HepG2 (cell line): ENCODE measurements around the gene RSKR. TPM values are rescaled to one million over a fixed set of nuclear protein-coding genes. Genes with fewer than 3 reads are reported as not detected.

Experiments
- ATF2 ChIP-seq: sonication (generic); formaldehyde crosslinking; IDR thresholded peaks from 2 replicates; pipeline ENCODE4 v1.4.0; 2020; ENCODE audit warnings: missing genetic modification reagents
- CBX5 ChIP-seq: sonication (generic); formaldehyde crosslinking; IDR thresholded peaks from 2 replicates; pipeline ENCODE4 v1.4.0; 2020; ENCODE audit warnings: missing genetic modification reagents, borderline replicate concordance
- GATA4 ChIP-seq: sonication (generic); IDR thresholded peaks from 2 replicates; pipeline ENCODE4 v1.6.1; 2016; ENCODE audit warnings: antibody characterized with exemption, low read depth, borderline replicate concordance
- HOXA7 ChIP-seq: sonication (generic); formaldehyde crosslinking; IDR thresholded peaks from 2 replicates; pipeline ENCODE4 v1.8.1; 2022; ENCODE audit warnings: mild to moderate bottlenecking, missing genetic modification reagents, moderate library complexity
- KLF16 ChIP-seq, 2 experiments: sonication (generic) in 1 of 2; formaldehyde crosslinking in 1 of 2; IDR thresholded peaks; 2 replicates each; pipeline versions ENCODE4 v1.6.1 to v1.8.0; 2016 to 2023; ENCODE audit warnings: missing genetic modification reagents in 2 of 2, missing compliant biosample characterization in 1 of 2
- NFYB ChIP-seq: sonication (generic); formaldehyde crosslinking; IDR thresholded peaks from 2 replicates; pipeline ENCODE4 v1.4.0; 2020; ENCODE audit warnings: missing genetic modification reagents
- RFX1 ChIP-seq: fragments of 450-650 bp; IDR thresholded peaks from 2 replicates; pipeline ENCODE4 v1.6.1; 2017
- SMC3 ChIP-seq: IDR thresholded peaks from 2 replicates; pipeline ENCODE4 v1.6.1; 2011; ENCODE audit warnings: low read length, improper control_type of control experiment
- TSC22D2 ChIP-seq: sonication (generic); formaldehyde crosslinking; IDR thresholded peaks from 2 replicates; pipeline ENCODE4 v1.5.1; 2020; ENCODE audit warnings: missing genetic modification reagents, mild to moderate bottlenecking, borderline replicate concordance
- ZBTB40 ChIP-seq, 2 experiments: fragments of 450-650 bp in 1 of 2; sonication (generic) in 1 of 2; formaldehyde crosslinking in 1 of 2; IDR thresholded peaks; 2 replicates each; pipeline versions ENCODE4 v1.6.1 to v1.8.0; 2016 to 2022; ENCODE audit warnings: antibody characterized with exemption in 1 of 2, mild to moderate bottlenecking in 1 of 2, missing genetic modification reagents in 1 of 2
- ZBTB8A ChIP-seq: sonication (generic); formaldehyde crosslinking; IDR thresholded peaks from 2 replicates; pipeline ENCODE4 v1.4.0; 2020; ENCODE audit warnings: mild to moderate bottlenecking, low read depth, missing genetic modification reagents, borderline replicate concordance
- ZMAT5 ChIP-seq: sonication (generic); formaldehyde crosslinking; IDR thresholded peaks from 2 replicates; pipeline ENCODE4 v1.5.0; 2020; ENCODE audit warnings: mild to moderate bottlenecking, low read depth, missing genetic modification reagents, borderline replicate concordance
- ZMYM3 ChIP-seq: sonication (generic); formaldehyde crosslinking; IDR thresholded peaks from 2 replicates; pipeline ENCODE4 v1.5.1; 2020; ENCODE audit warnings: mild to moderate bottlenecking, missing genetic modification reagents
- ZNF234 ChIP-seq: sonication (generic); formaldehyde crosslinking; conservative IDR thresholded peaks from 2 replicates; pipeline ENCODE4 v1.5.1; 2020; ENCODE audit warnings: mild to moderate bottlenecking, missing genetic modification reagents
- ZNF331 ChIP-seq: sonication (generic); formaldehyde crosslinking; IDR thresholded peaks from 2 replicates; pipeline ENCODE4 v1.4.0; 2020; ENCODE audit warnings: missing genetic modification reagents
- ZNF382 ChIP-seq: sonication (generic); formaldehyde crosslinking; IDR thresholded peaks from 2 replicates; pipeline ENCODE4 v1.5.0; 2020; ENCODE audit warnings: missing genetic modification reagents, mild to moderate bottlenecking, borderline replicate concordance
- ZNF430 ChIP-seq: sonication (generic); formaldehyde crosslinking; IDR thresholded peaks from 2 replicates; pipeline ENCODE4 v1.9.0; 2021; ENCODE audit warnings: mild to moderate bottlenecking, missing genetic modification reagents
- ZNF543 ChIP-seq: sonication (generic); formaldehyde crosslinking; IDR thresholded peaks from 2 replicates; pipeline ENCODE4 v1.4.0; 2020; ENCODE audit warnings: mild to moderate bottlenecking, missing genetic modification reagents
- ZNF616 ChIP-seq: sonication (generic); formaldehyde crosslinking; IDR thresholded peaks from 2 replicates; pipeline ENCODE4 v1.5.0; 2020; ENCODE audit warnings: low read depth, mild to moderate bottlenecking, missing genetic modification reagents
- ZNF839 ChIP-seq: sonication (generic); formaldehyde crosslinking; IDR thresholded peaks from 2 replicates; pipeline ENCODE4 v1.4.0; 2020; ENCODE audit warnings: missing genetic modification reagents, mild to moderate bottlenecking, borderline replicate concordance
- polyA plus RNA-seq, 8 experiments: library from polyadenylated mRNA; depleted of rRNA in 3 of 8; stranded (reverse) in 7 of 8; unstranded in 1 of 8; fragments of >200 nt; fragmentation: Illumina TruSeq in 4 of 8; extraction: Trizol in 4 of 8; gene quantifications; 2 replicates each; pipeline versions ENCODE4 v1.2.1 to v1.2.3, GENCODE V29; 2011 to 2016; ENCODE audit warnings: low read depth in 4 of 8, missing spikeins in 1 of 8, mixed read lengths in 1 of 8; ENCODE audit not compliant: insufficient read depth in 1 of 8
- total RNA-seq, 5 experiments: library from RNA; depleted of rRNA; stranded (reverse); fragments of >200 nt; fragmentation: Illumina TruSeq; extraction: Trizol; gene quantifications; 2 replicates each; pipeline ENCODE4 v1.2.3, GENCODE V29; 2016; ENCODE audit warnings: low read depth in 1 of 5

Gene RSKR
- total and polyA plus RNA-seq, 2 of the 13 experiments (the other 11 are each of a cell fraction or from before 2014, with no cell fraction given), result 5.0 to 10.4 TPM

GRCh38 chr17:28598799-28599310 lies 15.1 kb downstream of the RSKR start, which contains the start of gene SPAG5 (continued):
- TF ChIP-seq ZBTB40 (IDR thresholded peaks at IDR 0.05) (no peak), ZBTB40 (CRISPR knock-in tag; IDR thresholded peaks at IDR 0.05) (0 out of 2 replicates have a peak, but pooled peaks have one; percentile 9), ZNF430 (CRISPR knock-in tag) (peak; percentile 68; the same call in 1 of the 2 replicates), ZNF331 (no peak; the same call in 1 of the 2 replicates), ZNF616 (no peak), CBX5 (no peak), RFX1 (no peak), ATF2 (CRISPR knock-in tag) (peak; percentile 11; the same call in 1 of the 2 replicates), ZNF382 (CRISPR knock-in tag) (no peak), NFYB (CRISPR knock-in tag) (peak; percentile 85), KLF16 (CRISPR knock-in tag; IDR thresholded peaks at IDR 0.05) (peak in 1 of 2 experiments; percentile 24; a peak in 1 of 4 replicates), HOXA7 (CRISPR knock-in tag) (no peak), SMC3 (no peak), ZMAT5 (CRISPR knock-in tag) (no peak), ZNF234 (CRISPR knock-in tag) (no peak), GATA4 (0 out of 2 replicates have a peak, but pooled peaks have one; percentile 13), ZNF543 (CRISPR knock-in tag) (peak; percentile 31; the same call in 1 of the 2 replicates), ZMYM3 (CRISPR knock-in tag) (0 out of 2 replicates have a peak, but pooled peaks have one; percentile 1), ZNF839 (no peak), ZBTB8A (CRISPR knock-in tag) (no peak), TSC22D2 (CRISPR knock-in tag) (no peak)
